Non-pigmented ciliary epithelial cell (primary cell): ENCODE results near the gene S100A9.
"Not testable (repeated sequence)": the region's sequence is repeated elsewhere in the genome, so short reads cannot be mapped to it uniquely, and the experiment has no call there.

Experiments
- DNase-seq: peaks from one replicate; pipeline ENCODE4 v3.0.0-alpha.2; 2010; ENCODE audit warnings: low read depth

Gene S100A9

DNA sequence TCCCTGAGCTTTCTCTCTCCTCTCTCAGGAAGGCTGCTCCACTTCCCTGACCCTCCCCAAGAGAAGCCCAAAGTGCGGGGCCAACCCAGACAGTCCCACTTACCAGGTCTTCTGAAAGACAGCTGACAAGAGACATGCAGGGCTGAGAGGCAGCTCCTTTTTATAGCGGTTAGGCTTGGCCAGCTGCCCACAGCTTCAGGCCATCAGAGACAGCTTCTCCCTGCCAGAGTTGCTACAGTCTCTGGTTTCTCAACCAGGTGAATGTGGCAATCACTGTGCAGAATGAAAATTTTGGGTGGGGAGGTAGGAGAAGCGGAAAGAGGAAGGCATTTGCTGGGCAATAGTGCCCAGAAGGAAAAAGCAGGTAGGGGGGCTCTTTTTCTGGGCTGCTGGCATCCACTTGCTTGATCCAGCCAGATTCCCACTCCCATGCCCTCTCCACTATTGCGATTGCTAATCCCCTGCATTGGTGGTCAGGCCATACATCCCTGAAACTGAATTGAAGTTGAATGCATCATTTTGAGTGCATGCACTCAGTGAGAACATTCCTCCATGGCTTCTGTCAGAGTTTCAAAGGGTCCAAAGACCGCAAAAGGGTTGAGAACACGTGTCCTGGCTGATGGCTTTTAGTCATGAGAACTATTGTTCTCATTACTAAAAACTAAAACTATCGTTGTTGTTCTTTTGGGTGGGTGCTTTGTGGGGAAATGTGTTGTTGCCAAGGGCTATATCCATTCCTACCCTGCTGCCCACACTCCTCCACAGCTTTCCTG is 33.5 kb downstream of the S100A9 start, which contains the start of gene S100A8:
Gene S100A8 (minus strand): TSS at position 136 of the 773 bp plus-strand sequence. CDS start 538 bp downstream, outside the sequence.
- no peak for DNase-seq

DNA sequence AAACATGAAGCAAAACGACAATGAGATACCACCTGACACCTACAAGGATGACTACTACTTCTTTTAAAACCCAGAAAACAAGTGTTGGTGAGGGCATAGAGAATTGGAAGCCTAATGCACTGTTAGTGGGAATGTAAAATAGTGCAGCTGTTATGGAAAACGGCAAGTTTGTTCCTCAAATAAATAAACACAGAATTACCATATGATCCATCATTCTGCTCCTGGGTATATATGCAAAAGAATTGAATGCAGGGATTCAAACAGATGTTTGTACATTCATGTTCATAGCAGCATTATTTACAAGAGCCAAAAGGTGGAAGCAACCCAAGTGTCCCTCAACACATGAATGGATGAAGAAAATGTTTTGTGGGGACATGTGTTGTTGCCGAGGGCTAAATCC is 34.6 kb downstream of the S100A9 start:
- no peak for DNase-seq

DNA sequence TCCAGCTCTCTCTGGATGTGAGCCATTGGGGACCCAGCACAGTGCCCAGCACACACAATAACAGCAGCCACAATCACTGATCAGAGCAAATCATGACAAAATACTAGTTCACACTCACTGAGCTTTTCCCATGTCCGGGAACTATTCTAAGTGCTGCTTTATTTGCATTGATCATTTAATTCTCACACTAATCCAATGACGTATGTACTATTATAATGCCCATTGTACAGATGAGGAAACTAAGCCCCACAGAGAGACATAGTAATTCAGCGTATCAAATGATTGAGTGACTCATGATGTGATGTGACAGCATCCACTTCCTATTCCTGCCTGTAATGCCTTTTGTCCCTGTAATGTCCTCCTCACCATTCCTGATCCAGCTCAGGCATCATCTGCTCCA is 35.2 kb downstream of the S100A9 start:
- DNase-seq = no peak

- no peak for DNase-seq
Measured at GRCh38 chr1:153393926-153394325, 36.3 kb downstream of the S100A9 start.

GRCh38 chr1:153394391-153394790 is 36.7 kb downstream of the S100A9 start:
- no peak for DNase-seq

GRCh38 chr1:153395136-153395685 is 37.6 kb downstream of the S100A9 start:
- DNase-seq = no peak

GRCh38 chr1:153395776-153396175 is 38.1 kb downstream of the S100A9 start:
- no peak for DNase-seq

GRCh38 chr1:153396461-153396860 is 38.8 kb downstream of the S100A9 start:
- no peak for DNase-seq

- no peak for DNase-seq
Measured at GRCh38 chr1:153397051-153397923, 39.6 kb downstream of the S100A9 start.

- DNase-seq = no peak
Measured at GRCh38 chr1:153397924-153398651, 40.4 kb downstream of the S100A9 start.

DNA sequence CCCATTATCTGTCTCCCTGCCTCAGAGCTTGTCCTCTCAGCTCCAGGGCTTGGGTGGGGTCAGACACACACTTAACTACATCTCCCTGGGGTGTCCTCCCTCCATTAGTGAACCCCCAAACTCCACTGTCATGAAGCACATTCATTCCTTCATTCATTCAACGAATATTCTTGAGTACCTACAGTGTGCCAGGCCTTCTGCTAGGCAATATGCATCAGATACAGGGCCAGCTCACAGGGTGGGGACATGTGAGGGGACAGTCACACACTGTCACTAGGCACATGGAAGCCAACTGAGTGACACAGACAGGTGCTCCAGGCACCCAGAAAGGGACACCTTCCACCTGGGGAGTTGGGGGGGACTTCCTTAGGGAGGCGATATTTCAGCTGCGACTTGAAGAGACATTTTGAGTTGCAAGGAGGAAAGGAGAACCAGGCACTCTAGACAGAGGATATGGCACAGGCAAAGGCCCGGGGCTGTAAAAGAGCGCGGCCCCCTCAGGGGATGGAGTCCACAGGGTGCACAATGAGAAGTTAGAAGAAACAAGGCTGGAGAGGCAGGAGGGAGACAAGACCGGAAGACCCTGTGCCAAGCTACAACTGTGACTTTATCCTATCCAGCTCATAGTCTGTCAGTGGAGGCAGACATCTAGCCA is 41.9 kb downstream of the S100A9 start:
- DNase-seq = no peak

- no peak for DNase-seq
Measured at GRCh38 chr1:153400244-153400643, 42.6 kb downstream of the S100A9 start.

DNA sequence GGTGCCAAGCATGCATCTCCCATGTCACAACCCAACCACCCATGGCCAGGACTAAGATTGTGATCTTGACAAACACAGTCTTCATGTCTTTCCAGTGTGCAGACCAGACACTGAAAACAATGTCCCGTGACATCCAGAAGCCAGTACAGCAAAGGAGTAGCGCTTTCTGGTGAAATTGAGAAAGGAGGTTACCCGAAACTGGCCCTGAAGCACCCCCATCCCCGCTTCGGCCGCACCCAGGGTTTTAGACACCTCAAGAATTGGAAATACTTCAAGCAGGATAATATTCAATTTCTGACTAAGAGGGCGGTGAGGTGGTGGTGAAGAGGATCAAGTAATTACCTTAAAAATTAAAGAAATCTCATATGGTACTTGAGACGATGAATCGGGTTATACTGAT is 43.8 kb downstream of the S100A9 start:
- no peak for DNase-seq

GRCh38 chr1:153402226-153402625 is 44.6 kb downstream of the S100A9 start:
- DNase-seq = no peak

- DNase-seq = no peak
Measured at GRCh38 chr1:153403421-153404085, 45.9 kb downstream of the S100A9 start.

DNA sequence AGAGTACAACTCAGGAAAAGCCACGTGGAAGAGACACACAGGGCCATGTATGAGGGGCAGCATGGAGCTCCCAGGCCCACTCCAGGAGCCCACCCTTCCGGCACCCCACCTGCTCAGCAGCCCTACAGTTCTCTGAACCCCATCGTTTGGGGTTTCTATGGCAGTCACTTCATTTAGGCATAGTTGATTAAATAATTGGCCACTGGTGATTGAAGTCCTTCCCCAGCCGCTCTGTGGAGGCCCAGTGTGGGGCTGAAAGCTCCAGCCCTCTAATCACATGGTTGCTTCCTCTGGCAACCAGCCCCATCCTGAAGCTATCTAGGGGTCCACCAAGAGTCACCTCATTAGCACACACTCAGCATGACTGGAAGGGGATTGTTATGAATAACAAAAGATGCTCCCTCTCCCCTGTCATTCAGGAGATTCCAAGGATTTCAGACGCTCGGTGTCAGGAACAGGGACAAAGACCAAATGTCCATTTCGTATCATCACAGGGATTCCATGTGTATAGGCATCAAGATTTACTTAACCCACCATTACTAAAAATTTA is 46.5 kb downstream of the S100A9 start:
- no peak for DNase-seq

DNA sequence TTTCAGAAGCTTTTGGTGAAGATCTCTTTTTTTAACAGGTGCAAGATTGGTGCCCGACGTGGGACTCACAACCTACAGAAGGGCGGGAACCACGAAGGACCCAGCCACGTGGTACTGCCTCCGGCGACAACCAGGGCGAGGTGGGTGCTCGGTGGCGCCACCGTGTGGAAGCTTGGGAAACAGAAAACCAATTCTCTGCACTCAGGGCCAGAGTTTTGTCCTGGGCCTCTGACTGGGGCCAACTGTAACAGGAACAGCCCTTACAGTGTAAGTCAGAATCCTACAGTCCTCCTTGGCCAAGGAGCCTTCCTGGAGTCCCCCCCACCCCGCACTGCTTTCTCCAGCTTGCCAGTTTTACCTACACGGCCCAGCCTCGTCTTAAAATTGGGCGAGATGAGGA is 47.1 kb downstream of the S100A9 start:
- no peak for DNase-seq

GRCh38 chr1:153405825-153406599 is 48.4 kb downstream of the S100A9 start:
- DNase-seq = not testable (repeated sequence)

GRCh38 chr1:153407274-153407673 is 49.6 kb downstream of the S100A9 start:
- DNase-seq = not testable (repeated sequence)
